SH-SY5Y (cell line): ENCODE measurements around the gene HLA-F.

Experiments used
- GATA2 ChIP-seq: IDR thresholded peaks from 2 replicates; pipeline ENCODE4 v1.6.1; 2011; ENCODE audit warnings: mild to moderate bottlenecking, low read depth, low read length
- GATA3 ChIP-seq: IDR thresholded peaks from 2 replicates; pipeline ENCODE4 v1.6.1; 2011; ENCODE audit warnings: low read depth, mild to moderate bottlenecking, low read length, moderate library complexity

GRCh38 chr6:29710281-29710941, 12.8 kb upstream of the HLA-F start:
- TF ChIP-seq GATA2 (no peak), GATA3 (no peak)
